Kidney (tissue), 14 donors: ENCODE data around the gene ZNF311. TPM values are rescaled to one million over a fixed set of nuclear protein-coding genes. Genes with fewer than 3 reads are reported as not detected.
A peak's percentile ranks its signal among the peaks of the same experiment; 100 is the strongest.

Experiments used
- DNase-seq, 5 donors: peaks; one replicate each; pipeline ENCODE4 v3.0.0-alpha.2; 2013 to 2020
- FAIRE-seq: peaks from 2 replicates; lab custom pipeline; 2012; peaks lifted over from hg19 to GRCh38; lab: Jason Lieb, UNC
- H3K27ac ChIP-seq, 2 donors: one replicate each; pipeline ENCODE4 v1.7.0; 2013; ENCODE audit warnings: low read depth in 2 of 2, low read length in 2 of 2, inconsistent platforms in 1 of 2
- H3K27me3 ChIP-seq: one replicate; pipeline ENCODE4 v1.7.1; 2013; ENCODE audit warnings: low read length, inconsistent platforms; ENCODE audit not compliant: control insufficient read depth, insufficient read depth
- H3K36me3 ChIP-seq, 3 donors: one replicate each; pipeline versions ENCODE4 v1.7.0 to v1.7.1; 2013; ENCODE audit warnings: low read length in 3 of 3, control low read depth in 1 of 3, inconsistent platforms in 1 of 3; ENCODE audit not compliant: insufficient read depth in 3 of 3, control insufficient read depth in 2 of 3
- H3K4me1 ChIP-seq, 3 donors: one replicate each; pipeline versions ENCODE4 v1.7.0 to v1.7.1; 2013; ENCODE audit warnings: low read length in 3 of 3, inconsistent platforms in 1 of 3, low read depth in 1 of 3; ENCODE audit not compliant: control insufficient read depth in 2 of 3, insufficient read depth in 2 of 3
- H3K4me3 ChIP-seq, 3 donors: one replicate each; pipeline versions ENCODE4 v1.7.0 to v1.8.1; 2013; ENCODE audit warnings: low read length in 3 of 3, control low read depth in 1 of 3, inconsistent platforms in 1 of 3
- H3K9ac ChIP-seq, 3 donors: one replicate each; pipeline versions ENCODE4 v1.7.0 to v1.7.1; 2013; ENCODE audit warnings: low read length in 3 of 3, control low read depth in 1 of 3, inconsistent platforms in 1 of 3
- H3K9me3 ChIP-seq, 3 donors: one replicate each; pipeline versions ENCODE4 v1.7.0 to v1.7.1; 2013; ENCODE audit warnings: low read length in 3 of 3, control low read depth in 1 of 3, inconsistent platforms in 1 of 3; ENCODE audit not compliant: control insufficient read depth in 2 of 3, insufficient read depth in 1 of 3
- intact Hi-C: fragments of 100-400 bp; cut with DNase I; formaldehyde crosslinking; loops from one replicate; pipeline ENCODE4 v1.11.1; 2022
- polyA plus RNA-seq: library from polyadenylated mRNA; stranded (reverse); fragments of 350-450 nt; fragmentation: Illumina TruSeq; extraction: RNeasy Lipid Tissue Mini Kit (QIAGEN cat#74804); gene quantifications from one replicate; pipeline ENCODE4 v1.2.3, GENCODE V29; 2014; ENCODE audit warnings: low read depth, low replicate concordance; ENCODE audit not compliant: insufficient read depth
- total RNA-seq: library from RNA; stranded (reverse); fragmentation: NEBNext Ultra II Directional; extraction: Animal tissue kit (Norgen Biotek cat#: 25700); gene quantifications from one replicate; pipeline ENCODE4 v1.2.1, GENCODE V29; 2021
- TF ChIP-seq, protein P1 (sequence below): IDR thresholded peaks from 3 replicates; pipeline ENCODE4 v1.5.1; 2012; ENCODE audit warnings: mild to moderate bottlenecking, moderate library complexity, borderline replicate concordance; ENCODE audit not compliant: insufficient read depth; ENCODE audit errors: extremely low read depth
- donor health status: control.
- donor health status: control.
- donor health status: control.
- donor health status: control.
- donor health status: control.
- donor health status: DM: yes; HTN: yes; CAD: no.
- donor health status: Normal renal cell carcinoma (clear cell type).

Gene ZNF311
- total and polyA plus RNA-seq, 2 donors from 2014 or later: 0.77 to 1.6 TPM

DNA sequence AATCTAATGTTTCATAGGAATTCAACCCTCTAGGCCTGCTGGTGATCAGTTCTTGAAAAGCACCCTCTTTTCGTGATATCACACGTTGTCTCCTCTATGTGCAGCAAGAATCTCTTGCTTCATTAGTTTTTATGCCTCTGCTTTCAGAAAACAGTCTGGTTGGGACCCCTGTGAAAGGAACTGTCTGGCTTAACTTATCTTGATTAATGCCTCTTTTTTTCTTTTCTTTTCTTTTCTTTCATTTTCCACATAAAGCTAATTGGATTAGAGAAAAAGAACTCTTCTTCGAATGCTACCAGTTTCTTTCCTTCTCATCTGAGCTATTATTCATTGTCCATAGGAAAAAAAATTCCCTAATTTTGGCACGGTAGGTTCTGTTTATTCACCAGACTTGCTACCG lies 21.3 kb downstream of the ZNF311 start:
- TF ChIP-seq, protein P1, sequence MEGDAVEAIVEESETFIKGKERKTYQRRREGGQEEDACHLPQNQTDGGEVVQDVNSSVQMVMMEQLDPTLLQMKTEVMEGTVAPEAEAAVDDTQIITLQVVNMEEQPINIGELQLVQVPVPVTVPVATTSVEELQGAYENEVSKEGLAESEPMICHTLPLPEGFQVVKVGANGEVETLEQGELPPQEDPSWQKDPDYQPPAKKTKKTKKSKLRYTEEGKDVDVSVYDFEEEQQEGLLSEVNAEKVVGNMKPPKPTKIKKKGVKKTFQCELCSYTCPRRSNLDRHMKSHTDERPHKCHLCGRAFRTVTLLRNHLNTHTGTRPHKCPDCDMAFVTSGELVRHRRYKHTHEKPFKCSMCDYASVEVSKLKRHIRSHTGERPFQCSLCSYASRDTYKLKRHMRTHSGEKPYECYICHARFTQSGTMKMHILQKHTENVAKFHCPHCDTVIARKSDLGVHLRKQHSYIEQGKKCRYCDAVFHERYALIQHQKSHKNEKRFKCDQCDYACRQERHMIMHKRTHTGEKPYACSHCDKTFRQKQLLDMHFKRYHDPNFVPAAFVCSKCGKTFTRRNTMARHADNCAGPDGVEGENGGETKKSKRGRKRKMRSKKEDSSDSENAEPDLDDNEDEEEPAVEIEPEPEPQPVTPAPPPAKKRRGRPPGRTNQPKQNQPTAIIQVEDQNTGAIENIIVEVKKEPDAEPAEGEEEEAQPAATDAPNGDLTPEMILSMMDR: no peak
- intact Hi-C loops: no loop called here

DNA sequence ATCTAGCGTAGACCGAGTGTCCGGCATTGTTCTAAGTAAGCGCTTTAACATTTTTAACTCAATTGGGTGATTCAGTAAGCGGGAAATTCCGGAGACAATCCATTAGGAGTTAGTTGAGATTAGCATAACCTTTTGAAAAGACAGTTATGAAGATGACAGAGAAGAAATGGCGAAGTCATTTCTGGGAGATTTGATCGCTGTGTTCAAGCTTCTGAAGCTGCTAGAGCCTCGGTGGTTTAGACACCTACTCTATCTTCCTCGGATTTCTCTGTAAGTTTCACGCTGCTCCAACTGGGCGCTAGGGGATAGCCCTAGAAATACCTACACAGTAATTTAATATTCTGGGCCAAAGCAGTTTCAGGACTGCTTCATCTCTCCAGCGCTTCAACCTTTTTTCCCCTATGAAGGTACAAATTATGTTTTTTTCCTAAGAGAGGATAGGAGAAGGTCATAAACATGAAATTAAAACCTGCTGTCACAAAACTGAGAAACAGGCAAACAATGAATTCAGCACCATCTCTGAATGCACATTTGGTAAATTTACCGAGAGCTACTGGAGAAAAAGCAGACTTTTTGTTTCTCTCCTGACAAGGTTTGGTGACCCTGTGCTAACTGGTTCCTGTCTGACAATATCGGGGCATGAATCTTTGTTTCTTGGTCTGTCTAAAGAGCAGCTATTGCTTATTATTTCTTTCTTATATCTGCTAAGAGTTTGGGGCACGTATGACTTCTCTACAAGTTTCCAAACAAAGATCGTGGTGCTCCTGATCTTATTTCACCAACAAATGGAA lies 22.4 kb downstream of the ZNF311 start:
- Histone ChIP-seq H3K27me3 (peaks cover 3% of the 10 kb centered on the region), H3K9me3 (no peaks in the 10 kb centered on the region), H3K9ac (peak overlapping the region; percentile 5 to 100 (median 37)), H3K4me3 (peak overlapping the region; percentile 93 to 100 (median 98)), H3K4me1 (no peaks in the 10 kb centered on the region), H3K27ac (no peak overlapping the region), H3K36me3 (no peaks in the 10 kb centered on the region)
- peak in 4 of 5 donors; percentile 64 to 91 (median 76) for DNase-seq
- intact Hi-C loops: no loop called here
- FAIRE-seq: no peak
- TF ChIP-seq, protein P1: no peak

More for the DNA sequence above, 21.3 kb downstream of the ZNF311 start:
- H3K27me3 ChIP-seq: no peaks in the 10 kb centered on the region
- DNase-seq (peak in 1 of 5 donors; percentile 12), FAIRE-seq (no peak)
- no peaks in the 10 kb centered on the region for H3K36me3 ChIP-seq
- H3K4me3 ChIP-seq: no peak overlapping the region
- H3K27ac ChIP-seq: no peak overlapping the region
- no peak overlapping the region for H3K9ac ChIP-seq
- H3K4me1 ChIP-seq: no peaks in the 10 kb centered on the region
- H3K9me3 ChIP-seq: no peaks in the 10 kb centered on the region

DNA sequence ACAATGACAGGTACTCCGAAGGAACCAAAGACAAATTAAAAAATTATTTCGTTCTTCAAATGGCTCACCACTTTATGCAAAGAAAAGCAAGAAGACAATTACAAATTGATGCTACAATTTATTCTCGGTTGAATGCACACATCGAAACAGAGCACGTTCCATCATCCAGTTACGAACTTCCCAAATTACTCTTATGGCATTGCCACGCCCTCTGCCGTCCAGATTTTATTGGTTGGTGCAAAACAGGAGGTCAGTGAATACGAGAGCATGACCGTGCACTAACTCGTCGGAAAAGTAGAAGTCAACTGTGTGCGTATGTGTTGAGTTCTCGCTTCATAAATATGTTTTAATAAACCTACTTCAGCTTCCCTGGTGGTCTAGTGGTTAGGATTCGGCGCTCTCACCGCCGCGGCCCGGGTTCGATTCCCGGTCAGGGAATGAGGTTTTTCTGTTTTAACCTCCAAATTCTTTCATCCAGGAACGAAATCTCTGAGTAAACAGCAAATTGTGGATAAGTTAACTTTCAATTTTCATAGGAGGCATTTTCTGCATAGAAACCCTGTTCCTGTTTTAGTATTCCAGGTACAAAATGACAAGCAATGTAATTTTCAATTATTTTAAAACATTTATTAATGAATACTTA lies 23.2 kb downstream of the ZNF311 start:
- peak overlapping the region in 2 of 3 donors; percentile 60 to 100 for H3K9ac ChIP-seq
- TF ChIP-seq, protein P1: no peak
- H3K36me3 ChIP-seq: no peaks in the 10 kb centered on the region
- FAIRE-seq (no peak), DNase-seq (peak; percentile 83 to 96 (median 91))
- no peaks in the 10 kb centered on the region for H3K4me1 ChIP-seq
- intact Hi-C loops: no loop called here
- H3K27ac ChIP-seq: peak overlapping the region in 1 of 2 donors; percentile 59
- H3K27me3 ChIP-seq: peaks cover 5% of the 10 kb centered on the region
- no peaks in the 10 kb centered on the region for H3K9me3 ChIP-seq
- peak overlapping the region; percentile 93 to 100 (median 98) for H3K4me3 ChIP-seq
